ENCODE measurements around the gene RPS27L.

Gene RPS27L

DNA sequence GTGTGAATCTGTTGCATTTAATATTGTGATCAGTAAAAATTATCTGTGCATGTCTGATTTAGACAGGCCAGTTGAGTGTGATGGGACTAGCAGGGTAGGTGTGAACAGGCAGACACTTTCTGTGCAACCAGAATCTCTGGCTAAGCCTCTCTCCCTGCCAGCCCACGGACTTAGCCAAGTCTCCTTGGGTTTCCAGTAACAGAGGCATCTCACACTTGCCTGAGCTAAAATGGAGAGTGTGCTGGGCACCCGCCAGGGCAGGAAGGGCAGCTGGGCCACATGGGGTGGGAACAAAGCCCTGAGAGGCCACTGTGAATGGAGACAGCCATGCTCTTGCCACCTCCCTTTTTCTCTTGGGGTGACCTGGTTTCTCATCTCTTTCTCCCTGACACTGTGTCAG is 12.5 kb upstream of the RPS27L start:
- Histone ChIP-seq H3K4me3 (no peak overlapping the region), H3K4me2 (no peak overlapping the region)

GRCh38 chr15:63166219-63166618 is 8.9 kb upstream of the RPS27L start:
- Histone ChIP-seq H3K4me3 (no peak overlapping the region), H3K27me3 (no peaks in the 10 kb centered on the region), H3K4me1 (peaks cover 24% of the 10 kb centered on the region), H3K9ac (no peak overlapping the region), H3K9me3 (no peaks in the 10 kb centered on the region), H3K36me3 (no peaks in the 10 kb centered on the region), H3K27ac (no peak overlapping the region), H4K20me1 (no peaks in the 10 kb centered on the region), H3K4me2 (no peak overlapping the region)
- TF ChIP-seq Cebpa-rat (IDR thresholded peaks at IDR 0.05), result no peak

More for the DNA sequence above, 12.5 kb upstream of the RPS27L start:
- TF ChIP-seq Cebpa-rat (IDR thresholded peaks at IDR 0.05), result no peak
- Histone ChIP-seq H3K27me3 (no peaks in the 10 kb centered on the region), H3K36me3 (no peaks in the 10 kb centered on the region), H3K9me3 (no peaks in the 10 kb centered on the region), H3K4me1 (no peaks in the 10 kb centered on the region), H4K20me1 (no peaks in the 10 kb centered on the region), H3K27ac (no peak overlapping the region), H3K9ac (no peak overlapping the region)

GRCh38 chr15:63165166-63165859 is 8.0 kb upstream of the RPS27L start:
- no peaks in the 10 kb centered on the region for H3K36me3 ChIP-seq
- no peak overlapping the region for H3K4me3 ChIP-seq
- no peak for TF ChIP-seq Cebpa-rat (IDR thresholded peaks at IDR 0.05)
- H3K4me1 ChIP-seq, result peaks cover 25% of the 10 kb centered on the region
- H3K27me3 ChIP-seq, result no peaks in the 10 kb centered on the region
- no peak overlapping the region for H3K4me2 ChIP-seq
- no peak overlapping the region for H3K27ac ChIP-seq
- H3K9ac ChIP-seq, result no peak overlapping the region
- H4K20me1 ChIP-seq, result no peaks in the 10 kb centered on the region
- no peaks in the 10 kb centered on the region for H3K9me3 ChIP-seq

DNA sequence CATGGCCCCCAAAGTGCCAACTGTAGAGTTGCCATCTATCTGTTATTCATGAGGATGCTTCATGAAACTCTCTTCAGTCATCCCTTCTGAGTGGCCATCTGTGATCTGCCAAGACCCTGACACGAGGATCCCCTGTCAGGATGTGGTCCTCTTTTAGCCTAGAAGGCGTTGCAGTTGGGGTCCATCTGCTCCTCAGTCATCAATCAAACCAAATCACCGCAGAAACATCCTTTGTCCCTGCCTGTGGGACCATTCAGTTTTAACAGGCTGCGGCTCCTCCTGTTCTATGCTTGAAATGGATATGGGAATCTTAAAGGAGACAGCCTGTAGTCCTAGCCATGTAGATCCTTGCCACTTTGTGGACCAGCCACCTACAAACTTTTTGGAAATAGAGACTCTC is 5.9 kb upstream of the RPS27L start:
- no peak overlapping the region for H3K9ac ChIP-seq
- H4K20me1 ChIP-seq, result no peaks in the 10 kb centered on the region
- TF ChIP-seq Cebpa-rat (IDR thresholded peaks at IDR 0.05), result no peak
- H3K27me3 ChIP-seq, result no peaks in the 10 kb centered on the region
- peak overlapping the region; percentile 45 for H3K4me2 ChIP-seq
- H3K4me3 ChIP-seq, result no peak overlapping the region
- H3K27ac ChIP-seq, result no peak overlapping the region
- no peaks in the 10 kb centered on the region for H3K36me3 ChIP-seq
- H3K9me3 ChIP-seq, result no peaks in the 10 kb centered on the region
- peaks cover 31% of the 10 kb centered on the region for H3K4me1 ChIP-seq

DNA sequence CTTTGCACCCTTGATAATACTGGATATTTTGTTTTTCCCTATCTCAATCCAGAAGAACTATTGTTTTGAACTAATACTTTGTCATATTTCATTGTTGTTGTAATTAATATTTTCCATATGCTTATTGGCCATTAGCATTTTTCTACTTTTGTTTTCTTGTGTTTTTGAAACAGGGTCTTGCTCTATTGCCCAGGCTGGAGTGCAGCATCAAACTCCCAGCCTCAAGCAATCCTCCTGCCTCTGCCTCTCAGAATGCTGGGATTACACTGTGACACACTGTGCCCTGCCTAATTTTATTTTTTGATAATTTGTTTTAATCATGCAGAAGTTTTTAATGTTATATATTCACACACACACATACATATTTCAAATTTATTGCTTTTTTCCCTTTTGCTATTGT is 3.4 kb upstream of the RPS27L start:
- no peaks in the 10 kb centered on the region for H3K36me3 ChIP-seq
- H3K4me2 ChIP-seq, result no peak overlapping the region
- H3K9ac ChIP-seq, result no peak overlapping the region
- H3K9me3 ChIP-seq, result no peaks in the 10 kb centered on the region
- H3K27me3 ChIP-seq, result no peaks in the 10 kb centered on the region
- no peaks in the 10 kb centered on the region; the same call in 1 of the 2 replicates for H4K20me1 ChIP-seq
- no peak for TF ChIP-seq Cebpa-rat (IDR thresholded peaks at IDR 0.05)
- H3K27ac ChIP-seq, result no peak overlapping the region
- H3K4me3 ChIP-seq, result no peak overlapping the region
- peaks cover 40% of the 10 kb centered on the region for H3K4me1 ChIP-seq

DNA sequence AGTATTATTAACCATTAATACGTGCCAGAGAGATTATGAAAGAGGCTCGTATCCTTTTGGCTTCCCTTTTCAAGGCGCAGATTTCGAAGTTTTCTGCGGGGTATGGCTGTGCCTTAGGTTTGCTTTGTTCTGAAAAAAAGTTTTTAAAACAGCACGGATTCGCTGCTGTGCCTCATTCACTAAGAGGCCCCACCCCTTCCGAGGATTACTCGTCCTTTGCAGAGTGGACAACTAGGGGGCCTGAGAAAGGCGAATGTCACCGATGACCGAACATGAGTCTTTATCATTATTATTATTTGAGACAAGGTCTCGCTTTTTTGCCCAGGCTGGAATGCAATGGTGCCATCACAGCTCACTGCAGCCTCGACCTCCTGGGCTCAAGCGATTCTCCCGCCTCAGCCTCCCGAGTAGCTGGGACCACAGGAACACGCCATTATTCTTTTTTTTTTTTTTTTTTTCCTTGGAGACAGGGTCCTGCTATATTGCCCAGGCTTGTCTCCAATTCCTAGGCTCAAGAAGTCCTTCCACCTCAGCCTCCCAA is 684 bp upstream of the RPS27L start:
- Histone ChIP-seq H3K27me3 (no peaks in the 10 kb centered on the region), H3K36me3 (peaks cover 15% of the 10 kb centered on the region), H3K4me3 (peak overlapping the region; percentile 95), H3K4me2 (peak overlapping the region; percentile 89), H3K9ac (peak overlapping the region; percentile 92), H4K20me1 (peaks cover 7% of the 10 kb centered on the region; the same call in 1 of the 2 replicates), H3K27ac (peak overlapping the region; percentile 93), H3K4me1 (peaks cover 42% of the 10 kb centered on the region), H3K9me3 (no peaks in the 10 kb centered on the region)
- no peak for TF ChIP-seq Cebpa-rat (IDR thresholded peaks at IDR 0.05)

GRCh38 chr15:63156755-63157117 is 541 bp downstream of the RPS27L start:
- no peak for TF ChIP-seq Cebpa-rat (IDR thresholded peaks at IDR 0.05)
- Histone ChIP-seq H3K36me3 (peaks cover 28% of the 10 kb centered on the region), H3K9me3 (no peaks in the 10 kb centered on the region), H3K9ac (peak overlapping the region; percentile 92), H3K4me3 (peak overlapping the region; percentile 95), H3K4me2 (peak overlapping the region; percentile 88), H3K27ac (peak overlapping the region; percentile 93), H4K20me1 (peaks cover 9% of the 10 kb centered on the region; the same call in 1 of the 2 replicates), H3K27me3 (no peaks in the 10 kb centered on the region), H3K4me1 (peaks cover 30% of the 10 kb centered on the region)

GRCh38 chr15:63156086-63156710 is 1.1 kb downstream of the RPS27L start:
- Histone ChIP-seq H3K27me3 (no peaks in the 10 kb centered on the region), H3K27ac (peak overlapping the region; percentile 93), H3K9ac (peak overlapping the region; percentile 92), H3K36me3 (peaks cover 33% of the 10 kb centered on the region), H4K20me1 (peaks cover 9% of the 10 kb centered on the region; the same call in 1 of the 2 replicates), H3K4me3 (peak overlapping the region; percentile 95), H3K9me3 (no peaks in the 10 kb centered on the region), H3K4me2 (peak overlapping the region; percentile 88), H3K4me1 (peaks cover 25% of the 10 kb centered on the region)
- no peak for TF ChIP-seq Cebpa-rat (IDR thresholded peaks at IDR 0.05)

GRCh38 chr15:63155486-63155885 is 1.8 kb downstream of the RPS27L start:
- peak overlapping the region; percentile 95 for H3K4me3 ChIP-seq
- H4K20me1 ChIP-seq, result peaks cover 9% of the 10 kb centered on the region; the same call in 1 of the 2 replicates
- no peaks in the 10 kb centered on the region for H3K27me3 ChIP-seq
- peak overlapping the region; percentile 88 for H3K4me2 ChIP-seq
- H3K4me1 ChIP-seq, result peaks cover 24% of the 10 kb centered on the region
- H3K36me3 ChIP-seq, result peaks cover 39% of the 10 kb centered on the region
- H3K9ac ChIP-seq, result peak overlapping the region; percentile 92
- TF ChIP-seq Cebpa-rat (IDR thresholded peaks at IDR 0.05), result no peak
- no peak overlapping the region for H3K27ac ChIP-seq
- H3K9me3 ChIP-seq, result no peaks in the 10 kb centered on the region

GRCh38 chr15:63151665-63152064 is 5.6 kb downstream of the RPS27L start:
- H3K27ac ChIP-seq, result no peak overlapping the region
- no peak overlapping the region for H3K4me2 ChIP-seq
- no peaks in the 10 kb centered on the region for H3K27me3 ChIP-seq
- H4K20me1 ChIP-seq, result peaks cover 9% of the 10 kb centered on the region; the same call in 1 of the 2 replicates
- no peak overlapping the region for H3K4me3 ChIP-seq
- H3K9me3 ChIP-seq, result peaks cover 12% of the 10 kb centered on the region
- TF ChIP-seq Cebpa-rat (IDR thresholded peaks at IDR 0.05), result no peak
- H3K9ac ChIP-seq, result no peak overlapping the region
- peaks cover 14% of the 10 kb centered on the region for H3K4me1 ChIP-seq
- peaks cover 70% of the 10 kb centered on the region for H3K36me3 ChIP-seq

Data from BLaER1 (cell line).